ENCODE data around the gene GARNL3. TPM values are rescaled to one million over a fixed set of nuclear protein-coding genes. Genes with fewer than 3 reads are reported as not detected.

Gene GARNL3
- total RNA-seq, 5 donors from 2014 or later (not counting 1 experiment from before 2014, with no cell fraction given) = 3.3 to 5.7 (median 3.6) TPM

GRCh38 chr9:127309715-127310114, 45.1 kb downstream of the GARNL3 start:
- Histone ChIP-seq H3K27me3 (replicated peaks in 1 of 2; ENCODE audit: control insufficient read depth in 2 of 2, extremely low read depth in 1 of 2, insufficient read depth in 2 of 2, low read length in 1 of 2) (peaks cover 0 to 5% of the 10 kb centered on the region in 2 experiments), H3K36me3 (ENCODE audit: control insufficient read depth in 2 of 2, extremely low read depth in 1 of 2, insufficient read depth in 1 of 2, low read length in 1 of 2) (no peaks in the 10 kb centered on the region), H3K4me1 (ENCODE audit: control insufficient read depth in 1 of 2, extremely low read depth in 1 of 2, insufficient read depth in 2 of 2, low read length in 2 of 2) (no peaks in the 10 kb centered on the region), H3K4me3 (ENCODE audit: control insufficient read depth in 1 of 2, extremely low read depth in 1 of 2, low read length in 1 of 2) (no peak overlapping the region), H3K27ac (ENCODE audit: low read length) (no peak overlapping the region), H3K9me3 (no peaks in the 10 kb centered on the region)
- peaks cover 10 to 39% of the 10 kb centered on the region in 2 donors for H3K27me3 Mint-ChIP-seq
- ATAC-seq (replicated peaks in 1 of 4) = no peak
- no peak overlapping the region for H3K4me3 Mint-ChIP-seq
- 92% methylated on average over 2 of the region's 4 CpGs for whole genome bisulfite sequencing (ENCODE audit: insufficient coverage)
- H3K36me3 Mint-ChIP-seq = peaks cover 2% of the 10 kb centered on the region
- no peak overlapping the region for H3K27ac Mint-ChIP-seq
- CTCF ChIA-PET = no interaction called here
- POLR2A ChIA-PET = no interaction called here
- H3K9me3 Mint-ChIP-seq = no peaks in the 10 kb centered on the region
- no peak for DNase-seq
- H3K4me1 Mint-ChIP-seq = no peaks in the 10 kb centered on the region

GRCh38 chr9:127311239-127311741, 46.7 kb downstream of the GARNL3 start:
- CTCF ChIA-PET = interaction anchor here in 1 of 2 donors (0.6 kb wide), 1 partner anchor 158 kb away, joined by 4 read pairs; no protein-coding TSS in a partner anchor
- ATAC-seq (replicated peaks in 1 of 4) = peak in 1 of 4 experiments; percentile 44
- POLR2A ChIA-PET = no interaction called here
- Histone ChIP-seq H3K36me3 (ENCODE audit: control insufficient read depth in 2 of 2, extremely low read depth in 1 of 2, insufficient read depth in 1 of 2, low read length in 1 of 2) (no peaks in the 10 kb centered on the region), H3K4me1 (ENCODE audit: control insufficient read depth in 1 of 2, extremely low read depth in 1 of 2, insufficient read depth in 2 of 2, low read length in 2 of 2) (no peaks in the 10 kb centered on the region), H3K9me3 (no peaks in the 10 kb centered on the region), H3K4me3 (ENCODE audit: control insufficient read depth in 1 of 2, extremely low read depth in 1 of 2, low read length in 1 of 2) (no peak overlapping the region), H3K27ac (ENCODE audit: low read length) (no peak overlapping the region), H3K27me3 (replicated peaks in 1 of 2; ENCODE audit: control insufficient read depth in 2 of 2, extremely low read depth in 1 of 2, insufficient read depth in 2 of 2, low read length in 1 of 2) (peaks cover 0 to 2% of the 10 kb centered on the region in 2 experiments)
- 80% methylated on average over 1 of the region's 5 CpGs for WGBS (ENCODE audit: insufficient coverage)
- Mint-ChIP-seq H3K4me3 (no peak overlapping the region), H3K4me1 (no peaks in the 10 kb centered on the region), H3K27me3 (peaks cover 10 to 38% of the 10 kb centered on the region in 2 donors), H3K9me3 (no peaks in the 10 kb centered on the region), H3K27ac (no peak overlapping the region), H3K36me3 (peaks cover 4% of the 10 kb centered on the region)
- DNase-seq = peak in 11 of 35 experiments; percentile 3 to 53 (median 8)

GRCh38 chr9:127313042-127313560, 48.5 kb downstream of the GARNL3 start:
- H3K9me3 ChIP-seq = no peaks in the 10 kb centered on the region
- no peak for DNase-seq
- H3K36me3 Mint-ChIP-seq = peaks cover 4% of the 10 kb centered on the region
- 77% methylated on average over 5 of the region's 7 CpGs for WGBS (ENCODE audit: insufficient coverage)
- H3K4me3 Mint-ChIP-seq = no peak overlapping the region
- H3K4me3 ChIP-seq (ENCODE audit: control insufficient read depth in 1 of 2, extremely low read depth in 1 of 2, low read length in 1 of 2) = no peak overlapping the region
- no peak for ATAC-seq (replicated peaks in 1 of 4)
- H3K27me3 ChIP-seq (replicated peaks in 1 of 2; ENCODE audit: control insufficient read depth in 2 of 2, extremely low read depth in 1 of 2, insufficient read depth in 2 of 2, low read length in 1 of 2) = no peaks in the 10 kb centered on the region
- no peaks in the 10 kb centered on the region for H3K9me3 Mint-ChIP-seq
- no peak overlapping the region for H3K27ac ChIP-seq (ENCODE audit: low read length)
- no peaks in the 10 kb centered on the region for H3K36me3 ChIP-seq (ENCODE audit: control insufficient read depth in 2 of 2, extremely low read depth in 1 of 2, insufficient read depth in 1 of 2, low read length in 1 of 2)
- H3K4me1 Mint-ChIP-seq = no peaks in the 10 kb centered on the region
- ChIA-PET CTCF (no interaction called here), POLR2A (no interaction called here)
- H3K27me3 Mint-ChIP-seq = peaks cover 3 to 45% of the 10 kb centered on the region in 2 donors
- H3K27ac Mint-ChIP-seq = no peak overlapping the region
- H3K4me1 ChIP-seq (ENCODE audit: control insufficient read depth in 1 of 2, extremely low read depth in 1 of 2, insufficient read depth in 2 of 2, low read length in 2 of 2) = no peaks in the 10 kb centered on the region

GRCh38 chr9:127314911-127315310, 50.3 kb downstream of the GARNL3 start:
- WGBS (ENCODE audit: insufficient coverage) = 86% methylated on average over 1 of the region's 2 CpGs
- no peak overlapping the region for H3K27ac Mint-ChIP-seq
- CTCF ChIA-PET = no interaction called here

GRCh38 chr9:127316586-127317323, 52.2 kb downstream of the GARNL3 start:
- peaks cover 0 to 32% of the 10 kb centered on the region in 2 donors for H3K27me3 Mint-ChIP-seq
- no peak overlapping the region for H3K27ac Mint-ChIP-seq

More at GRCh38 chr9:127314911-127315310, 50.3 kb downstream of the GARNL3 start:
- Histone ChIP-seq H3K4me3 (ENCODE audit: control insufficient read depth in 1 of 2, extremely low read depth in 1 of 2, low read length in 1 of 2) (no peak overlapping the region), H3K9me3 (no peaks in the 10 kb centered on the region), H3K27me3 (replicated peaks in 1 of 2; ENCODE audit: control insufficient read depth in 2 of 2, extremely low read depth in 1 of 2, insufficient read depth in 2 of 2, low read length in 1 of 2) (no peaks in the 10 kb centered on the region), H3K27ac (ENCODE audit: low read length) (no peak overlapping the region), H3K36me3 (ENCODE audit: control insufficient read depth in 2 of 2, extremely low read depth in 1 of 2, insufficient read depth in 1 of 2, low read length in 1 of 2) (no peaks in the 10 kb centered on the region), H3K4me1 (ENCODE audit: control insufficient read depth in 1 of 2, extremely low read depth in 1 of 2, insufficient read depth in 2 of 2, low read length in 2 of 2) (no peaks in the 10 kb centered on the region)
- DNase-seq (no peak), ATAC-seq (replicated peaks in 1 of 4) (no peak)
- Mint-ChIP-seq H3K4me3 (no peak overlapping the region), H3K36me3 (peaks cover 4% of the 10 kb centered on the region), H3K9me3 (no peaks in the 10 kb centered on the region), H3K27me3 (peaks cover 0 to 33% of the 10 kb centered on the region in 2 donors), H3K4me1 (no peaks in the 10 kb centered on the region)
- POLR2A ChIA-PET = interaction anchor here in 1 of 2 donors (0.7 kb wide), 1 partner anchor 30 kb away, joined by 3 read pairs; no protein-coding TSS in a partner anchor

GRCh38 chr9:127318651-127319167, 54.1 kb downstream of the GARNL3 start:
- H3K27me3 ChIP-seq (replicated peaks in 1 of 2; ENCODE audit: control insufficient read depth in 2 of 2, extremely low read depth in 1 of 2, insufficient read depth in 2 of 2, low read length in 1 of 2) = peaks cover 0 to 6% of the 10 kb centered on the region in 2 experiments
- no peak overlapping the region for H3K4me3 Mint-ChIP-seq
- peaks cover 0 to 23% of the 10 kb centered on the region in 2 donors for H3K27me3 Mint-ChIP-seq
- no peaks in the 10 kb centered on the region for H3K9me3 Mint-ChIP-seq
- H3K27ac ChIP-seq (ENCODE audit: low read length) = no peak overlapping the region
- H3K9me3 ChIP-seq = no peaks in the 10 kb centered on the region
- H3K4me3 ChIP-seq (ENCODE audit: control insufficient read depth in 1 of 2, extremely low read depth in 1 of 2, low read length in 1 of 2) = no peak overlapping the region
- no peak overlapping the region for H3K27ac Mint-ChIP-seq
- DNase-seq = no peak
- H3K36me3 Mint-ChIP-seq = peaks cover 4% of the 10 kb centered on the region
- ATAC-seq (replicated peaks in 1 of 4) = no peak
- 80% methylated on average over 1 of the region's 5 CpGs for WGBS (ENCODE audit: insufficient coverage)
- POLR2A ChIA-PET = no interaction called here
- CTCF ChIA-PET = no interaction called here
- no peaks in the 10 kb centered on the region for H3K36me3 ChIP-seq (ENCODE audit: control insufficient read depth in 2 of 2, extremely low read depth in 1 of 2, insufficient read depth in 1 of 2, low read length in 1 of 2)
- no peaks in the 10 kb centered on the region for H3K4me1 Mint-ChIP-seq
- no peaks in the 10 kb centered on the region for H3K4me1 ChIP-seq (ENCODE audit: control insufficient read depth in 1 of 2, extremely low read depth in 1 of 2, insufficient read depth in 2 of 2, low read length in 2 of 2)

More at GRCh38 chr9:127316586-127317323, 52.2 kb downstream of the GARNL3 start:
- Histone ChIP-seq H3K27me3 (replicated peaks in 1 of 2; ENCODE audit: control insufficient read depth in 2 of 2, extremely low read depth in 1 of 2, insufficient read depth in 2 of 2, low read length in 1 of 2) (peaks cover 0 to 6% of the 10 kb centered on the region in 2 experiments), H3K36me3 (ENCODE audit: control insufficient read depth in 2 of 2, extremely low read depth in 1 of 2, insufficient read depth in 1 of 2, low read length in 1 of 2) (no peaks in the 10 kb centered on the region), H3K4me1 (ENCODE audit: control insufficient read depth in 1 of 2, extremely low read depth in 1 of 2, insufficient read depth in 2 of 2, low read length in 2 of 2) (no peaks in the 10 kb centered on the region), H3K9me3 (no peaks in the 10 kb centered on the region), H3K4me3 (ENCODE audit: control insufficient read depth in 1 of 2, extremely low read depth in 1 of 2, low read length in 1 of 2) (no peak overlapping the region), H3K27ac (ENCODE audit: low read length) (no peak overlapping the region)
- ATAC-seq (replicated peaks in 1 of 4) (no peak), DNase-seq (no peak)
- no peaks in the 10 kb centered on the region for H3K9me3 Mint-ChIP-seq
- WGBS (ENCODE audit: insufficient coverage) = no CpG with 5 or more reads among the region's 5 CpGs
- H3K4me3 Mint-ChIP-seq = no peak overlapping the region
- H3K36me3 Mint-ChIP-seq = peaks cover 4% of the 10 kb centered on the region
- no peaks in the 10 kb centered on the region for H3K4me1 Mint-ChIP-seq
- ChIA-PET CTCF (interaction anchor here in 1 of 2 donors (0.6 kb wide), 1 partner anchor 768 kb away, joined by 3 read pairs; no protein-coding TSS in a partner anchor), POLR2A (no interaction called here)
